Right cardiac atrium (tissue), 5 donors: ENCODE data around the gene ZNF557. TPM values are rescaled to one million over a fixed set of nuclear protein-coding genes. Genes with fewer than 3 reads are reported as not detected.
A peak's percentile ranks its signal among the peaks of the same experiment; 100 is the strongest.
"Not testable (repeated sequence)": the region's sequence is repeated elsewhere in the genome, so short reads cannot be mapped to it uniquely, and the experiment has no call there.

Source experiments
- ATAC-seq, 2 donors: fragments of 200-7000 bp; cut with Tn5 transposase; one replicate each; pipeline versions ENCODE4 v1.8.0 to v1.9.1; 2020; ENCODE audit warnings: moderate library complexity in 2 of 2, mild to moderate bottlenecking in 1 of 2
- DNase-seq, 3 donors: peaks; one replicate each; pipeline ENCODE4 v3.0.0-alpha.2; 2020
- H3K27ac ChIP-seq: one replicate; pipeline ENCODE4 v1.5.1; 2013; ENCODE audit warnings: mild to moderate bottlenecking, low read length, control low read depth, moderate library complexity
- H3K27me3 ChIP-seq: one replicate; pipeline ENCODE4 v1.6.1; 2013; ENCODE audit not compliant: control insufficient read depth, insufficient read depth
- H3K4me1 ChIP-seq: one replicate; pipeline ENCODE4 v1.6.1; 2013; ENCODE audit warnings: low read length; ENCODE audit not compliant: control insufficient read depth, insufficient read depth
- H3K4me3 ChIP-seq: one replicate; pipeline ENCODE4 v1.5.1; 2013; ENCODE audit warnings: low read length, control low read depth
- H3K9me3 ChIP-seq: one replicate; pipeline ENCODE4 v1.6.1; 2013; ENCODE audit warnings: low read length; ENCODE audit not compliant: control insufficient read depth
- WGBS: extraction: QIAGEN DNeasy Blood & Tissue Kit; methylation state at CpG from one replicate; pipeline ENCODE4 v1.1.7; 2013; 5-methylcytosine and 5-hydroxymethylcytosine counted together
- intact Hi-C, 4 donors: fragments of 100-400 bp; cut with DNase I; formaldehyde crosslinking; loops; one replicate each; pipeline versions ENCODE4 v1.11.0 to v1.14.0; 2022 to 2023
- polyA plus RNA-seq: library from polyadenylated mRNA; stranded (reverse); fragments of 200-250 nt; gene quantifications from one replicate; pipeline ENCODE4 v1.2.3, GENCODE V29; 2013
- total RNA-seq, 4 donors: library from RNA; stranded (reverse); fragmentation: NEBNext Ultra II Directional; extraction: Animal tissue kit (Norgen Biotek cat#: 25700); gene quantifications; one replicate each; pipeline ENCODE4 v1.2.1, GENCODE V29; 2021
- donor health status: healthy with polysubstance abuse.
- donor health status: DM: no; HTN: yes; CAD: no.
- donor health status: DM: no; HTN: no; CAD: no.
- donor health status: DM: no; HTN: yes; CAD: no; lungs with severe emphysema.
- donor health status: DM: yes; HTN: yes; CAD: no.

ZNF557 gene
- total and polyA plus RNA-seq, 5 donors = 2.3 to 5.8 (median 5.0) TPM

DNA sequence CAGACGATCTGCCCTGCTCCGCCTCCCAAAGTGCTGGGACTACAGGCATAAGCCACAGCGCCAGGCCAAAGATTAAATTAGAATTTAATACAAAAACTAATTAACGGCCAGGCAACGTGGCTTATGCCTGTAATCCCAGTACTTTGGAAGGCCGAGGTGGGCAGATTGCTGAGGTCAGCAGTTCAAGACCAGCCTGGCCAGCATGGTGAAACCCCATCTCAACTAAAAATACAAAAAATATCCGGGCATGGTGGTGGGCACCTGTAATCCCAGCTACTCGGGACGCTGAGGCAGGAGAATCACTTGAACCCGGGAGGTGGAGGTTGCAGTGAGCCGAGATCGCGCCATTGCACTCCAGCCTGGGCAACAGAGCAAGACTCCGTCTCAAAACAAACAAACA is 13.8 kb upstream of the ZNF557 start:
- ATAC-seq, intact Hi-C loops, H3K27ac ChIP-seq, H3K4me1 ChIP-seq, H3K9me3 ChIP-seq, H3K4me3 ChIP-seq, H3K27me3 ChIP-seq, DNase-seq: not testable (repeated sequence)
- 90% methylated on average over 12 of the region's 14 CpGs for WGBS

DNA sequence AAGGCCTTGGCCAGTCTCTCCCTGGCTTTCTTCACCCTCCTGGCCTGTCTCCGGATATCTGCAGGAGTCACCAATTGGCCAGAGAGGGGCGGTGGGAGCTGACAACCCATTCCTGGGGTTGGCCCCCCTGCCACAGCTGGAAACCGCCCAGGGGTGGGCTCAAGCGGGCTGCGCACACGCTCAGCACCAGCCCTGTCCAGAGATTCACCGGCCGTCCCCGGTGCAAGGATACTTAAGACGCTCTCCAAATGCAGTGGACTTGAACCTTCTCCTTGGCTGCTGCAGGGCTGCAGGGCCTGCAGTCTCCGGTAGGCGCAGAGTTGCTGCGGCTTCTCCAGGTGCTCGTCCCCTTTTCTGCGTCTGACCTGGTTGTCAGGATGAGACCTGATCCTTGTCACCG is 13.1 kb upstream of the ZNF557 start:
- H3K27me3 ChIP-seq, H3K27ac ChIP-seq, DNase-seq, H3K4me1 ChIP-seq, H3K4me3 ChIP-seq, ATAC-seq, intact Hi-C loops, H3K9me3 ChIP-seq: not testable (repeated sequence)
- 81% methylated on average over 8 of the region's 16 CpGs for WGBS

DNA sequence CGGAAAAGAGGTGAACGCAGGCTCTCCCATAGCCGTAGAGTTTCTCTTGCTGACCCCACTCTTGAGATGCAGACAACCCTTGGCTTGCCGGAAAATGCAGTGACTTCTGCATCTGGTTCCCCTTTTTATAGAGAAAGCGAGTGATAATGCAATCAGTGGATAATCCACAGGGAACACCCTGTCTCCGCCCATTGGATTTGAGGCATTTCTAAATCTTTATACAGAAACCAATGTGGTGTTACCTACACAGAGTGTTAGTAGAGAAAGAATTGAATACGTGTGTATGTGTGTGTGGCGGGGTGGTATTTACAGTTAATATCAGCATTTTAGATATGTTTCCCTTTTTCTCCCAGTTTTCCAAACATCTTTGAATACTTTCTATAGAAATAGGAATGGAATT is 10.9 kb upstream of the ZNF557 start, which contains the start of gene MBD3L3:
Gene MBD3L3, minus strand, starts transcription at position 101 of the 400 bp plus-strand sequence. Its CDS starts 71 bp downstream, at position 30.
- H3K27ac ChIP-seq, ATAC-seq, H3K9me3 ChIP-seq, intact Hi-C loops, H3K4me3 ChIP-seq, H3K4me1 ChIP-seq, DNase-seq, H3K27me3 ChIP-seq: not testable (repeated sequence)
- no CpG with 5 or more reads among the region's 8 CpGs for WGBS

- intact Hi-C loops, DNase-seq, H3K4me3 ChIP-seq, H3K27me3 ChIP-seq, H3K27ac ChIP-seq, H3K4me1 ChIP-seq, ATAC-seq, H3K9me3 ChIP-seq: not testable (repeated sequence)
- 49% methylated on average over 1 of the region's 2 CpGs for WGBS
Observed at GRCh38 chr19:7059977-7060376, 9.5 kb upstream of the ZNF557 start.

GRCh38 chr19:7063339-7063738 is 6.2 kb upstream of the ZNF557 start:
- 84% methylated on average over 4 of the region's 4 CpGs for WGBS
- Histone ChIP-seq H3K9me3 (no peaks in the 10 kb centered on the region), H3K4me1 (no peaks in the 10 kb centered on the region), H3K27me3 (no peaks in the 10 kb centered on the region), H3K4me3 (no peak overlapping the region), H3K27ac (no peak overlapping the region)
- DNase-seq = no peak
- intact Hi-C loops = no loop called here
- ATAC-seq = no peak

DNA sequence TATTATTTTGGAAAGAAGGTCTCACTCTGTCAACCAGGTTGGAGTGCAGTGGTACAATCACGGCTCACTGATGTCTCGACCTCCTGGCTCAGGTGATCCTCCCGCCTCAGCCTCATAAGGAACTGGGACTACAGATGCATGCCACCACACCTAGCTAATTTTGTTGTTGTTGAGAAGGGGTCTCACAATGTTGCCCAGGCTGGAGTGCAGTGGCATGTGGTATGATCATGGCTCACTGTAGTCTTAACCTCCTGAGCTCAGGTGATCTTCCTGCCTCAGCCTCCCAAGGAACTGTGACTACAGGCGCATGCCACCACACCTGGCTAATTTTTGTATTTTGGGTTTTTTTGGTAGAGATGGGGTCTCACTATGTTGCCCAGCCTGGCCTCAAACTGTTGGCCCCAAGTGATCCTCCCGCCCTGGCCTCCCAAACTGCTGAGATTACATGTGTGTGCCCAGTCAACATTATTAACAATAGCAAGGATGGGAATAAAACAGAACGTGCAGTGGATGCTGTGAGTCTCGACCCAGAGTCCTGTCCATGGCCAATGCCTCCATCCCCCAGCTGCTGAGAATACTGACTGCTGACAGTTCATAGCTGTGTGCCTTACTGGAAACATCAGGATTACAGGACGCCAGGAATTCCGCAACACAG is 5.6 kb upstream of the ZNF557 start:
- H3K27ac ChIP-seq = no peak overlapping the region
- intact Hi-C loops = no loop called here
- H3K9me3 ChIP-seq = no peaks in the 10 kb centered on the region
- no peak overlapping the region for H3K4me3 ChIP-seq
- DNase-seq (no peak), ATAC-seq (no peak)
- no peaks in the 10 kb centered on the region for H3K27me3 ChIP-seq
- H3K4me1 ChIP-seq = no peaks in the 10 kb centered on the region
- 91% methylated on average over 9 of the region's 9 CpGs for WGBS

- 47% methylated on average over 13 of the region's 13 CpGs for WGBS
- H3K4me1 ChIP-seq, H3K27me3 ChIP-seq, H3K4me3 ChIP-seq, ATAC-seq, intact Hi-C loops, H3K27ac ChIP-seq, H3K9me3 ChIP-seq: not testable (repeated sequence)
- peak in 1 of 3 donors; percentile 44 for DNase-seq
Observed at GRCh38 chr19:7067122-7067521, 2.4 kb upstream of the ZNF557 start.

GRCh38 chr19:7067716-7068115 is 1.8 kb upstream of the ZNF557 start:
- DNase-seq = no peak
- 80% methylated on average over 2 of the region's 2 CpGs for WGBS
- intact Hi-C loops = no loop called here
- no peak for ATAC-seq
- Histone ChIP-seq H3K4me1 (peaks cover 3% of the 10 kb centered on the region), H3K9me3 (peaks cover 2% of the 10 kb centered on the region), H3K27ac (no peak overlapping the region), H3K4me3 (no peak overlapping the region), H3K27me3 (no peaks in the 10 kb centered on the region)

GRCh38 chr19:7068599-7068998 is 904 bp upstream of the ZNF557 start:
- Histone ChIP-seq H3K27me3 (no peaks in the 10 kb centered on the region), H3K4me1 (peaks cover 3% of the 10 kb centered on the region), H3K27ac (no peak overlapping the region), H3K4me3 (no peak overlapping the region), H3K9me3 (peaks cover 2% of the 10 kb centered on the region)
- intact Hi-C loops = no loop called here
- ATAC-seq (no peak), DNase-seq (no peak)
- 88% methylated on average over 6 of the region's 6 CpGs for WGBS

DNA sequence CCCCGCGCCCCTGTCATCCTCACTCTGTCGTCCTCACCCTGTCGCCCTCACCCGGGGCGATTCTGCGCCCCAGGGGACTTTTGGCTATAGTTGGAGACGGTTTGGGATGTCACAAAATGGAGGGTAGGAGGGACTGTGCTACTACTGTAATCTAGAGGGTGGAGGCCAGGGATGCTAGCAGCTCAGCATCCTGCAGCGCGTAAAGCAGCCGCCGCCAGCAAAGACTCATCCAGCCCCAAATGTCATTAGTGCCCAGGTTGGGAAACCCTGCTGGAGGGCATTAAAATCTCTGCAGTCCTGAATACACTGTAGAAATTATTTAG is 362 bp downstream of the ZNF557 start:
- DNase-seq (no peak), ATAC-seq (no peak)
- Histone ChIP-seq H3K4me3 (peak overlapping the region; percentile 86), H3K27ac (no peak overlapping the region), H3K9me3 (peaks cover 2% of the 10 kb centered on the region), H3K27me3 (no peaks in the 10 kb centered on the region), H3K4me1 (peaks cover 3% of the 10 kb centered on the region)
- WGBS = under 1% methylated on average over 12 of the region's 12 CpGs
- intact Hi-C loops = no loop called here

- H3K27me3 ChIP-seq = no peaks in the 10 kb centered on the region
- no peak overlapping the region for H3K4me3 ChIP-seq
- intact Hi-C loops = no loop called here
- H3K27ac ChIP-seq = no peak overlapping the region
- H3K9me3 ChIP-seq = peaks cover 8% of the 10 kb centered on the region
- peaks cover 3% of the 10 kb centered on the region for H3K4me1 ChIP-seq
- WGBS = 96% methylated on average over 6 of the region's 6 CpGs
- ATAC-seq (no peak), DNase-seq (no peak)
Observed at GRCh38 chr19:7072541-7072940, 3.0 kb downstream of the ZNF557 start.
